Omental fat pad (tissue), 4 donors: ENCODE measurements around the gene FNBP1. TPM values are rescaled to one million over a fixed set of nuclear protein-coding genes. Genes with fewer than 3 reads are reported as not detected.
A peak's percentile ranks its signal among the peaks of the same experiment; 100 is the strongest.
"Not testable (repeated sequence)": the region's sequence is repeated elsewhere in the genome, so short reads cannot be mapped to it uniquely, and the experiment has no call there.

Source experiments
- ATAC-seq: fragments of 150-250 bp; one replicate; pipeline ENCODE4 v1.9.1; 2016; ENCODE audit warnings: mild to moderate bottlenecking, moderate library complexity; ENCODE audit not compliant: low FRiP score
- DNase-seq: peaks from one replicate; pipeline ENCODE4 v3.0.0-alpha.2; 2019; ENCODE audit warnings: low spot score
- total RNA-seq, 4 donors: library from RNA; depleted of rRNA; stranded (reverse); fragments of >200 nt; gene quantifications; one replicate each; pipeline ENCODE4 v1.1.0, GENCODE V29; 2016
- TF ChIP-seq, protein P1 (sequence below), 3 donors: fragments of 450-650 bp; IDR thresholded peaks; one replicate each; pipeline ENCODE4 v1.5.1; 2016 to 2017; ENCODE audit warnings: antibody characterized with exemption in 3 of 3, mild to moderate bottlenecking in 3 of 3, moderate library complexity in 2 of 3

Gene FNBP1
- total RNA-seq, 4 donors from 2014 or later = 38.7 to 53.4 (median 45.9) TPM

DNA sequence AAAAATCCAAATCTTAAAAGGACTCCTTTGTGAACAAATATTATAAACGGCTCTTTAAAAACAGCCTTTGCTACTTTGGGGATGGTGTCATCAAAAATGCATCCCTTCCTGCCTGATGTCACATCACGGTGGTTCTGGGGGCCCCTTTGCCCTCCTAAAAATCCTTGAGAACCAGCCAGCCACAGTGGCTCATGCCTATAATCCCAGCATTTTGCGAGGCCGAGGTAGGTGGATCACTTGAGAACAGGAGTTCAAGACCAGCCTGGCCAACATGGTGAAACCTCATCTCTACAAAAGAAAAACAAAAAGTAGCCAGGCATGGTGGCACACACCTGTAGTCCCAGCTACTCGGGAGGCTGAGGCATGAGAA, 43.9 kb downstream of the FNBP1 start:
- DNase-seq (no peak), ATAC-seq (no peak)
- TF ChIP-seq, protein P1, sequence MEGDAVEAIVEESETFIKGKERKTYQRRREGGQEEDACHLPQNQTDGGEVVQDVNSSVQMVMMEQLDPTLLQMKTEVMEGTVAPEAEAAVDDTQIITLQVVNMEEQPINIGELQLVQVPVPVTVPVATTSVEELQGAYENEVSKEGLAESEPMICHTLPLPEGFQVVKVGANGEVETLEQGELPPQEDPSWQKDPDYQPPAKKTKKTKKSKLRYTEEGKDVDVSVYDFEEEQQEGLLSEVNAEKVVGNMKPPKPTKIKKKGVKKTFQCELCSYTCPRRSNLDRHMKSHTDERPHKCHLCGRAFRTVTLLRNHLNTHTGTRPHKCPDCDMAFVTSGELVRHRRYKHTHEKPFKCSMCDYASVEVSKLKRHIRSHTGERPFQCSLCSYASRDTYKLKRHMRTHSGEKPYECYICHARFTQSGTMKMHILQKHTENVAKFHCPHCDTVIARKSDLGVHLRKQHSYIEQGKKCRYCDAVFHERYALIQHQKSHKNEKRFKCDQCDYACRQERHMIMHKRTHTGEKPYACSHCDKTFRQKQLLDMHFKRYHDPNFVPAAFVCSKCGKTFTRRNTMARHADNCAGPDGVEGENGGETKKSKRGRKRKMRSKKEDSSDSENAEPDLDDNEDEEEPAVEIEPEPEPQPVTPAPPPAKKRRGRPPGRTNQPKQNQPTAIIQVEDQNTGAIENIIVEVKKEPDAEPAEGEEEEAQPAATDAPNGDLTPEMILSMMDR (IDR thresholded peaks at IDR 0.05) = no peak

DNA sequence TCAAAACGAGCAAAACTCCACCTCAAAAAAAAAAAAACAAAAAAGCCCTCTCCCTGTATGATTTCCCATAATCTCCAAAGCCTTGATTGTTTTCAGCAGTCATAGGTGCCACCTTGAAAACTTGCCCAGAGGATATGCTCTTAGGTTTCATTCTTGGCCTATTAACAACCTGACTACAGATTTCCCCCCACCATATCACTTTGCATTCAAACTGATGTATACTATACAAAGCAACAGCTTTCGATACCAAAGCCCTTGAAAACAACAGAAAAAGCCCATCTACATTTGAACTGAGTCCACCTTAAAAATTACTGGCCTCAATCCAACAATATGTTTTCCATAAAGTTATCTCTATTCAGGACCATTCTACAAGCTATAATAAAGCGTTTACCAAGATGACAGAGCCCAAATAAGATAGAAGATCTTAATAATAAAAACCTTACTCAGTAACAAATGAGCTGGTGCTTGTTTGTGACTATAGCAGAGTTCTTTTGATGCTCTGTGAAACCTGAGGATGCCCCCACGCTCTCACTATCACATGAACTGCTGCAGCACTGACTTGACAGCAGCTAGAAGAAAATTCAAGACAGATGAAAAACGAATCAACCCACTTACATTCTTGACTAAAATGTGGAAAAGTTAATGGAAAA, 44.4 kb downstream of the FNBP1 start:
- TF ChIP-seq, protein P1 (IDR thresholded peaks at IDR 0.05) = no peak
- DNase-seq (no peak), ATAC-seq (no peak)

DNA sequence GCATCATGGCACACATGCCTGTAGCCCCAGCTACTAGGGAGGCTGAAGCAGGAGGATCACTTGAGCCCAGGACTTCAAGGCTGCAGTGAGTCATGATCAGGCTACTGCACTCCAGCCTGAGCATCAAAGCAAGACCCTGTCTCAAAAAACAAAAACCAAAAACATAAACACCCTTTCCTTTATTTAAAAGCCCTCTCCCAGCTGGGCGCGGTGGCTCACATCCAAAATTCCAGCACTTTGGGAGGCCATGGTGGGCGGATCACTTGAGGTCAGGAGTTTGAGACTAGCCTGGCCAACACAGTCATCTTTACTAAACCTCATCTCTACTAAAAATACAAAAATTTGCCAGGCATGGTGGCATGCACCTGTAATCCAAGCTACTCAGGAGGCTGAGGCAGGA, 45.3 kb downstream of the FNBP1 start:
- DNase-seq, ATAC-seq: not testable (repeated sequence)

DNA sequence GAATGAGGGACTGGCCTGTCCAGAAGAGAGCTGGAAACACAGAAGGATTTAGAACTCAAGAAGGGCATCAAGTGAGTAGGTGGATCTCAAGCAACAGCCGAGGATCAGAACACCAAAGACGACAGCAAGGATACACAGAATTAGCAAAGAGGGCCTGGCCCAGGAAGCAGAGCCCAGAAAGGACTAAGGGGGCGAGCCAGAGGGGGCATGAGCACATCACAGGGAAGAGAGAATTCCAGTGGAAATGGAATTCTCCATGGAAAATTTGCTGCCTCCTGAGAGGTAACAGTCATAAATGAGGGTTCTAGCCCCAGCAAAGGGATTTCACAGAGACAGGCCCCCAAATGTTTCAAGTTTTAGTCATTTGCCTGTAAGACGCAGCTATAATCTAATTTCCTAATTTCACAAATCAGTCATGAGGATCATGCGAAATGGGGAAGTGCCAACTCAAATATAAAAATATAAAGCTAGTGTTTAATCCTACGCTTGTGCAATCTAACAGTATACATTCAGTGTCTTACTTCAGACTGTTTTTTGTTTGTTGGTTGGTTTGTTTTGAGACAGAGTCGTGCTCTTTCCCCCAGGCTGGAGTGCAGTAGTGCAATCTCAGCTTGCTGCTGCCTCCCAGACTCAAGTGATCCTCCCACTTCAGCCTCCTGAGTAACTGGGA, 46.7 kb downstream of the FNBP1 start:
- TF ChIP-seq, protein P1 (IDR thresholded peaks at IDR 0.05) = no peak
- ATAC-seq (no peak), DNase-seq (no peak)

DNA sequence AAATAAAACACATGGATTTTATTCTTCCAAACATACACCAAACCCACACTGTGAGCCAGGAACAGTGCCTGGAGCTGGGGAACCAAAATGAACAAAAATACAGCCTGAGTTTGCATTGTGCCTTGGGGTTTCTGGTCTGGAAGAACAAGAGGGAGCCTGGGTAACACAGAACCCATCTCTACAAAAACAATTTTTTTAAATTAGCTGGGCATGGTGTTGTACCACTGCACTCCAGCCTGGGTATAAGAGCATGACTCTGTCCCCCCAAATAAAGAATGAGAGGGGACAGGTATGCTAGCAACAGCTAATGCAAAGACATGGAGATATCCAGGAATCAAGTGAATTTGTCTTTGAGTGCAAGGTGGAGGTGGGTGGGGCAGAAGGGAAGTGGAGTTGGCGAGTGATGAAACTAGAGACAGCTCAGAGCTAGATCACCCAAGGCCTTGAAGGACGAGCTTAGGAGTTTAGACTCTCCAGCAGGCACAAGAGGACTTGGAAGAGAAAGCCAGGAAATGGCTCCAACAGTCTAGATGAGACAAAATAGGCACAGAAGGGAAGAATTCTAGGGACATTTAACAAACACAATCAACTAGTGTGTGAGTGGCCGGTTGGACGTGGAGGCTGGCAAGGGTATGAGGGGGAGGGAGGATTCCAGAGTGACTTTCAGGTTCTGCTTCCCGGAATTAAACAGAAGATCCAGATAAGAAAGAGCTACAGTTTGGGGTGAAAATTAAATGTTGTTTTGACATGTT, 47.4 kb downstream of the FNBP1 start:
- TF ChIP-seq, protein P1 (IDR thresholded peaks at IDR 0.05) = no peak
- no peak for DNase-seq
- peak; percentile 78 for ATAC-seq

DNA sequence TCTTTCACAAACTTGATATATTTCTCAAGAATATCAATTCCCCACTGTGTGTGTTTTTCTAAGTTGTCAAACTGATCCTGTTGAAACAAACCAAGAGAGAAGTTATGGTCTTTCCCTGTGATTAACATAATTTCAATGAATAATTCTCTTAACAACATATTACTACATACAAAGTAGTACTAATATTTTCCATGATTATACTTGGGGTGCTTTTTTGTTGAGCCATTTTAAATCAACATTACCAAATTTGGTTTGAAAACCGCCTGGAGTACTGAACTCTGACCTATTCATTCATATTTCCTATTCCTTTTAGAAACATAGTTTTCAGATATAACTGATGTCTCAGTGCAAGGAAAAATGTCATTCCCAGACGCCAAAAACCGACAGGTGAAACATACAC, 48.1 kb downstream of the FNBP1 start:
- DNase-seq = no peak
- ATAC-seq = no peak
- TF ChIP-seq, protein P1 (IDR thresholded peaks at IDR 0.05) = no peak

DNA sequence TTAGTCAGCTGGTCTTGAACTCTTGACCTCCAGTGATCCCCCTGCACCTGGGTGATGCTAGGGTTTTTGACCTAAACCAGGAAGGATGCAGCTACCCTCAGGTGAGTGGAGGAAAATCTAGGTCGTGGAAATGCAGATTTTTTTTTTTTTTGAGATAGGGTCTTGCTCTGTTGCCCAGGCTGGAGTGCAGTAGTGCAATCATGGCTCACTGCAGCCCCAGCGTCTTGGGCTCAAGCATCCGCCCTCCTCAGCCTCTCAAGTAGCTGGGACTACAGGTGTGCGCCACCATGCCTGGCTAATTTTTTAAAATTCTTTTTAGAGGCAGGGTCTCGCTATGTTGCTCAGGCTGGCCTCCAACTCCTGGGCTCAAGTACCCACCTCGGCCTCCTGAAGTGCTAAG, 51.9 kb downstream of the FNBP1 start:
- ATAC-seq, DNase-seq: not testable (repeated sequence)
